HG02678 (cell line): ENCODE results near the gene ADAM17.
"Not testable (repeated sequence)": the region's sequence is repeated elsewhere in the genome, so short reads cannot be mapped to it uniquely, and the experiment has no call there.

Experiments
- ATAC-seq: cut with Tn5 transposase; IDR thresholded peaks from one replicate; pipeline ENCODE4 v1.9.1; 2021; ENCODE audit warnings: mild to moderate bottlenecking, moderate library complexity; ENCODE audit not compliant: unreplicated experiment

Gene ADAM17

DNA sequence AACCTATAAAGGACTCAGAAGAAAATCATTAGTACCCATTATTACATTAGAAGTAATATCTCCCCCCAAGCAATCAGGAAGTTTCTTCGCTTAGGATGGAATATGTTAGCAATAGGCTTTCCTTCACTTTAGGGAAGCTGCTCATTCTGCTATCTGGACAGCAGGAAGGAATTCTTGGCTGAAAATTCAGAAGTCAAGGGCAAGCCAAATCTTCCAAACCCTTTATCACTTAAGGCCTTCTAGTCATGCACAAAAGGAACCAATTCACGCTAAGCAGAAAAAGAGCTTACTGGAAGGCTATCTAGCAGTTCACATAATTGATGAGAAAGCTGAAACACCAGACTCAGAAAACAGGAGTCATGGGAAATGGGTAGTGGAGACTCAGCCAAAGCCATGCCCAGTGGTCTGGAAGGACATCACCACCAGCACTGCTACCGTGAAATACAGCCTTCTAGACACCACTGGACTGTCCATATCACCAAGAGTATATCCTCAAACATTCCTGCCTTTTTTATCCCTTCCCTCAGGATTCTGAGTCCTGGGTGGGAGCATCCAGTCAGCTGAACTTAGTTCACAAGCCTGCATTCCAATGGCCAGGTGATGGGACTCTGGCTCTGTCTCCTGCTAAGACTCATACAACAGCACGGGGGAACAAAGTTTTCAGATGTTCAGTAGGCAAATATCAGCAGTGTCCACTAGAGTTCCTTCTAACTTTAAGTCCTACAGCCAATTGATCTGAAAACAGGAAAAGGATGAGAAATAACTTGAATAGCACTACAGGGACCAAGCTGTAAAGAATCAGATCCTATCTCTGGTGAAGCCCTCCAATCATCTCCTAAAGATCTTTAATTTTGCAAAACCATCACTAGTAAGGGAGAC, 14.8 kb upstream of the ADAM17 start:
- no peak for ATAC-seq

GRCh38 chr2:9565436-9566153, 10.0 kb upstream of the ADAM17 start:
- ATAC-seq, result no peak

DNA sequence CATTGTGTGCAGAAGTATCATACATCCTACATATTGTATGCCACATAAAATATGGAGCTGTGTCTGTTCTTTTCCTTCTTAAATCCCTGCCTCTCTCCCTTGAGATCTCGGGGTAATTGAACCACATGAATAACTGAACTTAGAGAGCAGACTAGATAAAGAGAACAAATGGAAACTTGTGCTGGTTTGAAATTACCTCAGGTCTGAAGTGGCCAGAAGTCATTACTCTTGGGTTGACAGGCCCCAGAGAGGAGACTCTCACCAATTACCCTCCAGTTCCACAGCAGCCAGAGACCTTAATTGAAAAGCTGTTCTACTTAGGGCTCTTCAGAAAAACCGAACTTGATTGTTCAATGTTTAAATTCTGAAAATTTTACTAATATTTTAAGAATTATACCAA, 5.0 kb upstream of the ADAM17 start:
- ATAC-seq, result no peak

DNA sequence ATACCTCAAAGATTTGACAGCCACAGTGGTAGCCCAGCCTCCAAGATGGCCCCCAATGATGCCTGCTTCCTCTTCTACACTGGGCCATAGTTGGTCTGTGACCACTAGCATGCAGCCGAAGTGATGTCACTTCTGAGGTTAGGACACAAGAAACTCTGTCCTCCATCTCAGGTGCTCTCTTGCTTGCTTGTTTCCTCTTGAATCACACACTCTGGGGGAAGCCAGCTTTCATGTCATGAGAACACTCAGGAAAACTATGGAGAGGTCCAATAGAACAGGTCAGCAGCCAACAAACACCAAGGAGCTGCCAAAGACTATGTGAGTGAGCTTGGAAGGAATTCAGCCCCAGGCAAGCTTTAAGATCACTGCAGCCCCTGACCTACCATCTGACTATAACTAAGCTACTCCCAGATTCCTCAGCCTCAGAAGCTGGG, 3.3 kb upstream of the ADAM17 start:
- ATAC-seq, result no peak

GRCh38 chr2:9556121-9556743, 602 bp upstream of the ADAM17 start:
- peak; percentile 25 for ATAC-seq

- ATAC-seq, result no peak
These were observed 721 bp downstream of the ADAM17 start for GRCh38 chr2:9554921-9555296.

DNA sequence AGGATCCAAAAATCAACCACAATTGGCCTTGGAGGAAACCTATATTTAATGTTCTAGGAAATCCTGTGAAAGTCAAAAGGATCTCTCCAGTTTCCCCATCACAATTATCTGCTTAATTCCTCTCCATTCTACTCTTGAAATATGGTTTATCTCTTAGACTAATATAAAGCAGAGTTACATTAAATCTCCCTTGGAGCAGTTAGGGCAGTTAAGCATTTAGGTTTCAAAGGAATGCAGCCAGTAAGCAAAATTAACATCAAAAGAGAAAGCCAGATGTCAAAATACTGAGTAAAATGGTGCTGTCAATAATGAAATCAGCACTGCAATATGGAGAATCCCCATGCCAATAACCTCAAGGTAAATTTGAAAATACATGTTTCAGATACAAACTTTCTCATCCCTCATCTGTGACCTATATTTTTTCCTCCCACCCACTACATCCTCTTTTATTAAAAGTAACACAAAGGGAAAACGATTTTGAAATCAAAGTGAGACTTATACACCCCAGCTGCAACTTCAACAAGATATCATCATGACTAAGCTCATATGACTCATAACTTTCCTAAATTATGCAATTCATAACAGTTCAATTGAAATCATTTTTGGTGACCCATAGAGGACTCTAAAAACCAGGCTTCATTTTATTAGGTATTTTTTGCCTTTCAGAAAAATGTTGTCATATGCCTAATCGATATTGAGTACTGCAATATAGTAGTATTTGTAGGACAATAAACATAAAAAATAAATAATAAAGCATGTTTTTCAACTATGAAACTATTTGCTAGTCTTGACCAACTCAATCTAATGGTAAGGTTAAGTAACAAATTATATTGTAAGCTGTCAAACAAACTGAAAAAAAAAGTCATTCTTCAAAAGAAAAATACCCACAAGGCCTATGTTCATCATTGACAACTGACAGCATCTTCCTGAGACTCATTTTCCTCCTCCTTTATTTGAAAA, 3.1 kb downstream of the ADAM17 start:
- ATAC-seq, result no peak

DNA sequence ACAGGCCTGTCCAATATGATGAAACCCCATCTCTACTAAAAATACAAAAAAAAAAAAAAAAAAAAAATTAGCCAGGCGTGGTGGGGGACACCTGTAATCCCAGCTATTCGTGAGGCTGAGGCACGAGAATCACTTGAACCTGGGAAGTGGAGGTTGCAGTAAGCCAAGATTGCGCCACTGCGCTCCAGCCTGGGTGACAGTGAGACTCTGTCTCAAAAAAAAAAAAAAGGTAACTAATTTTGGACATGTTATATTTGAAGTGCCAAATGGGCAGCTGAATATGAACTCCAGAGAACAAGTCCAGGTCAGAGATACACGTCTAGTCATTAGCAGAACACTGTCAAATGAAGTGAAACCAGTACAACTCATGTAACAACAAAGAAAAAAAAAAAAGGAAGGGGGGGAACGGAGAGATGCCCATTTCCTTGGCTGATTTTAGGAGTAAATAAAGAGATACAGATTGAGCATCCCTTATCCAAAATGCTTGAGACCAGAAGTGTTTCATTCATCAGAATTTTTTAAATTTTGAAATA, 4.7 kb downstream of the ADAM17 start:
- ATAC-seq, result not testable (repeated sequence)

- no peak for ATAC-seq
These were observed 6.2 kb downstream of the ADAM17 start for GRCh38 chr2:9549420-9549819.

- ATAC-seq, result peak; percentile 58
These were observed 7.1 kb downstream of the ADAM17 start for GRCh38 chr2:9548506-9548905.

DNA sequence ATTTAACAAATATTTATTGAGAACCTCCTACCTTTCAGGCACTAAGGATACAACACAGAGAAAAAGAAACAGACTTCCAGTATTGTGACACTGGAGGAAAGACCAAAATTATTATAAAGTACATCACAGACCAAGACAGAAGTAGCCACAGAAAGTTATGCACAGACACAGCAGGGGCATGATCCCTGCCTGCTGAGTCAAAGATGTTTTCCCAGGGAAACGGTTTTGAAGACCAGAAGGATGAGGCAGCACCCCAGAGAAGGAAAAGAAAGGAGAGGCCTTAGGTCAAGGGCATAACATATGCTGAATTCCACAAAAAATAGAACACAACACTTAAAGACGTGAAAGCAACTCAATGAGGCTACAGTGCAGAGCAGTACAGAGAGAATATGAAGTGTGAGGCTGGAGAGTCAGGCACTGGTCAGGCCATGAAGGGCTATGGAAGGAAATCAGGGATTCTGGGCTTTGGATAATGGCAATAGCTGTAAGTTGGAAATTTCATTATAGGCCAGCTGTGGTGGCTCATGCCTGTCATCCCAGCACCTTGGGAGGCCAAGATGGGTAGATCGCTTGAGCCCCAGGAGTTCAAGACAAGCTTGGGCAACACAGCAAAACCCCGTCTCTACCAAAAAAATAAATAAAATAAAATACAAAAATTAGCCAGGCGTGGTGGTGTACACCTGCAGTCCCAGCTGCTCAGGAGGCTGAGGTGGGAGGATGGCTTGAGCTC, 8.2 kb downstream of the ADAM17 start:
- ATAC-seq, result no peak

DNA sequence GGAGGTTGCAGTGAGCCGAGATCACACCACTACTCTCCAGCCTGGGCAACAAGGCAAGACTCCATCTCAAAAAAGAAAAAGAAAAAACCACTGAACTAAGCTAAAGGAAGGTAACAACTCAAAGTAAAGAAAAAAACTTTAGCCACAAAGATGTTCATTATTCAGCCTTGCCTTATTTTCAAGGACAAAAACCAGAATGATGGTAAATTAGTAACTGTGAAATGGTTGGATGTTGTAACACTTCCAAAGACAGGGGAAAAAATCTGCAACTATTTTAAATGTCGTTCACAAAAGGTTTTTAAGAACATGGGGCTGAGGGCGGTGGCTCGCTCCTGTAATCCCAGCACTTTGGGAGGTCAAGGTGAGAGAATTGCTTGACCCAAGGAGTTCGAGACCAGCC, 10.1 kb downstream of the ADAM17 start:
- ATAC-seq, result no peak

DNA sequence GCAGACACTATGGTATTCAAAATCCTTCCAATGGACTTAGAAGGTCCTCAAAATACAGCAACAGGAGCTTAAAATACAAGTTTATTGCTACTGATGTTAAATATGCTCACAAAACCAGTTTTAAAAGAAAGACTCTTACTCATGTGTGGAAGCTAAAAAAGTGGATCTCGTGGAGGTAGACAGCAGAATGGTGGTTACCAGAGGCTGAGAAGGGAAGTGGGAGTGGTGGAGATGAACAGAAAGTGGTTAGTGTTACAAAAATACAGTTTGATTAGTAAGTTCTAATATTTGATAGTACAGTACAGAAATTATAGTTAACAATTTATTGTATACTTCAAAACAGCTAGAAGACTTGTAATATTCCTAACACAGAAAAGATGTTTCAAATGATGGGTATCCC, 12.1 kb downstream of the ADAM17 start:
- no peak for ATAC-seq

DNA sequence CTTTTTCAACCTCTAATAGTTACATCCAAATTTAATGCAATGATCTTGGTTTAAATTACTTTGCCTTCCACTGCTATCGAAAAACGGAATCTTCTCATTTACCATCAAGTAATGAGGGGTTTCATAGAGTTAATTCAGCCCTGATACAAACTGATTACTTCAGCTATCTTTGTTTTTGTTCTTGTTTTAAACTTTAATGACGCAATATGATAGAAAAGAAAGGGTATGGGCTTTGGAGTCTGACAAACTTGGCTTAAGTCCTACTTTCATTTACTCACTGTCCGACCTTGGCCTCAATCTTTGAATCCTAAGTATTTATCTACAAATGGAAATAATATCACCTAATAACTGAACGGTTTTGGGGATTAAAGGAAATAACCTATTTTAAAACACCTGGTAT, 16.1 kb downstream of the ADAM17 start:
- no peak for ATAC-seq

GRCh38 chr2:9538000-9538507, 17.6 kb downstream of the ADAM17 start:
- ATAC-seq, result no peak

DNA sequence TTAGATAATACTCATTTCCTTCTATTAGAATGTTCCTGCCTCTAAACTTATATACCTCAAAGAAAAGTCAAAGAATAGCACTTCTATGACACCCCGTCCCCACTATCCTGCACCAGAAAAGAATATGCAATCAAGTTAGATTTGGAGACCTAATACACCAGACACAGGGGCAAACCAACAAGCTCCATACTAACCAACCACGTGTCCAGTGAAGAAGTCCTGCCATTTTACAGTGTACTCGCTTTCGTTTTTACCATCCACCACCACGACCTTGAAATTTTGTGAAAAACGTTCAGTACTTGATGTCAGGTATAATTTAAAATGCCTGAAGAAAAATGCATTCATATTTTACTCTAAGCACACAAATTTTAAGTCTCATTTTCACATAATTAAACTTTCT, 19.1 kb downstream of the ADAM17 start:
- no peak for ATAC-seq

GRCh38 chr2:9535177-9535576, 20.5 kb downstream of the ADAM17 start:
- ATAC-seq, result no peak

DNA sequence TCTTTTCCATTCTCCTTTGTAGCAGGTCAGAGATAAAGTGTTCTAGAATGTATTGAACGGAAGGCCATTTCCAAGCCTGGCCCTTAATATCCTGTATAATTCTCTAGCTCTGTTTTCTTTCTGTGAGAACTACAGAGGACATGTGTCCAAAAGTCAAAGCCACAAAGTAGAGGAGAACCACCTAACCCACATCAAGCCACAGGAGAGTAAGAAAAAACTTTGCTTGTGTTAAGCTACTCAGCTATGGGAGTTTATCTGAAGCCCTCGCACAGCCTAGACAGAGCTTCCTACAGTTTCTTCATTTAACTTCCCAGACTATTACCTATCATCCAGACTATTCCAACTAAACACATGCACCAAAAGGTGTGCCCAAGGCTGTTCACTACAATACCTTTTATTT, 22.0 kb downstream of the ADAM17 start:
- ATAC-seq, result no peak

DNA sequence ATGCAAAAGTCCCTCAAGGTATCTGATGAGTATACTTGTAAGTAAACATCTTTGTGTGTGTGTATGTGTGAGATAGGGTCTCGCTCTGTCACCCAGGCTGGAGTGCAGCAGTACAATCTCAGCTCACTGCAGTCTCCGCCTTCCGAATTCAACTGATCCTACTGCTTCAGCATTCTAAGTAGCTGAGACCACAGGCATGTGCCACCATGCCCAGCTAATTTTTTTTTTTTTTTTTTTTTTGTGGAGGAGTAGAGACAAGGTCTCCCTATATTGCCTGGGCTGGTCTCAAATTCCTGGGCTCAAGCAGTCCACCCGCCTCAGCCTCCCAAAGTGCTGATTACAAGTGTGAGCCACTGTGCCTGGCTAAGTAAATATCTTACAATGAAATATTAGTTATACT, 23.2 kb downstream of the ADAM17 start:
- ATAC-seq, result no peak
